Measurements from ENCODE around the gene LRCH4.

DNA sequence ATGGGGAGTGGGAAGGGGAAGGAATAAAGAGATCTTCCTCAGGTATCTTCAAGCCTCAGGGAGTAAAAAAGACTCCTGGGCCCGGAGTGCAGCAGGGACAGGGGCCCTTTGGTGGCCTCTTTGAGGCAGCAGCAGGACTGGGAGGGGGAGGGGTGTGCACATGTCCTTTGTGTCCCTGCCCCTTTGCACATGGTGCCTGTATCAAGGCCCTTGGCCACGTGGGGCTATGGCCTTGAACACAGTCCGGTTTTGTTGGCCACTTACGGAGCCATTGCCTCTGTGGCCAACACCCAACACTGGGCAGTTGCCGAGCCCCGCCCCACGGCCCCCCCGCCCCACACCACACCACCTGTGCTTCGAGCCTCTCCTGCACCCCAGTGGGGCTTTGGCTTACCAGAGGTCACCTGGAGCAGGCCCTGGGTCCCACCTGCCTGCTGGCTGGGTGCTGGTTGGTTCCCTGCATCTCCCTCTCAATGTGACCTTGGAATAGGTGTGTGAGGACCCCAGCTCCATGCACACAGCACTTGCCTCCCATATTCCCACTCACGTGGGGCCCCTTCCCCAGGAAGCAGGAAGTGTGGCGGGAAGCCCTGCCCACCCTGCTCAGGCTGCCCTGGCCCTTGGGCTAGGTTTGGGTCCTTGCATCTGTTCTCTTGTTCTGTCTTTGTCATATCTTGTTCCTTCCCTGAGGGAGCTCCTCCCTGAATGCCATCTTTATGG is 17.6 kb downstream of the LRCH4 start:
- no peak for TF ChIP-seq CTCF (IDR thresholded peaks at IDR 0.05)
- TF ChIP-seq POLR2A (IDR thresholded peaks at IDR 0.05) = no peak

Data from heart left ventricle (tissue), 13 donors.